HG02884 (cell line): Measurements from ENCODE around the gene MYO3A.
A peak's percentile ranks its signal among the peaks of the same experiment; 100 is the strongest.

Experiments
- ATAC-seq: cut with Tn5 transposase; IDR thresholded peaks from one replicate; pipeline ENCODE4 v1.9.1; 2021; ENCODE audit warnings: mild to moderate bottlenecking, moderate library complexity; ENCODE audit not compliant: unreplicated experiment

Gene MYO3A

GRCh38 chr10:26211781-26212444 is 277.9 kb downstream of the MYO3A start:
- ATAC-seq, result no peak

- ATAC-seq, result no peak
These were observed 278.5 kb downstream of the MYO3A start for GRCh38 chr10:26212511-26212910.

DNA sequence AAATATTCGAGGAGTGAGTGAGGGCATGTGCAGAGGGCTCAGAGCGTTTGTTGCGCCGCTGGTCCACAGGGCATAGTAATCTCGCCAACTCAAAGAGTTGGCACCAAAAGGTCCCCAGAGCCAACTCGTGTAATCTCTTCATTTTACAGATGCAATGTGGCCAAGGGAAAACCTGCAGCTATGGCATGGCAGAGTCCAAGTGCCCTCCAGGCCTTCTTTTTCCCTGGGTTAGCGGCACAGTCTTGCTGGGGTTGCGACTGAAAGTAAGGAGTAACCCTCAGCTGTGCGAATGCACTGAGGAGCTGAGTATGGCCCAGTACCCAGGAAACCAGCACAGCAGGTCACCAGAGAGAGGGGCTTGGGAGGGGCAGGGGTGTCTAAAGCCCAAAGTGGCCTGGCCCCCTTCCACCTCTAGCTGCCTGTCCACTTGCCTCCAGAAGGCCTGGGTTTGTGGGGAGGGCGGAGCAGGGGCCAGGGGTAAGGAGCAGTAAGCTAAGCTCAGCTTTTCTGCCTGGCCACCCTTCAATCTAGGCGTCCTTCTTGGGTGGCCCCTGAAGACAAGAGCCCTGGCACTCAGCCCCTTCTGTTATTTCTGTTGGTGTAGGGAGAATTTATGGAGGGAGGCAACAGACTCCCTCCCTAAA is 279.2 kb downstream of the MYO3A start:
- ATAC-seq, result no peak

DNA sequence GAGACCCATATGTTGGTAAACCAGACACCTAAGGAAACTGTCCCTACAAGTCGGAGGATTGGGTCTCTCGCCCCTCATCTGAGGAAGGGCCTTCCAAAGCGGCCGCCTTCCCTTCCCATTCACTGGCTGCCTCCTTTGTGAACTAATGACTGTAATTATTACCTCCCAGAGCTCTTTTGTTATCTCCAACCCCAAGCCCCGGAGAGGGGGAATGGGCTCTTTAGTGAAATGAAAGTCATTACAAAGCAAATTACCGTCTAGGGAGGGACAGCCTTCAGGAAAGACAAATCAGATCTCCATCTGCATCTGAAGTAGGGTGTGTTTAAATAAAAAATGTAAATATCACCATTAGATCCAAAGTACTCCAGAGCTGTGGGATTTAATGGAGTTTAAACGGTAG is 280.0 kb downstream of the MYO3A start:
- ATAC-seq, result no peak

DNA sequence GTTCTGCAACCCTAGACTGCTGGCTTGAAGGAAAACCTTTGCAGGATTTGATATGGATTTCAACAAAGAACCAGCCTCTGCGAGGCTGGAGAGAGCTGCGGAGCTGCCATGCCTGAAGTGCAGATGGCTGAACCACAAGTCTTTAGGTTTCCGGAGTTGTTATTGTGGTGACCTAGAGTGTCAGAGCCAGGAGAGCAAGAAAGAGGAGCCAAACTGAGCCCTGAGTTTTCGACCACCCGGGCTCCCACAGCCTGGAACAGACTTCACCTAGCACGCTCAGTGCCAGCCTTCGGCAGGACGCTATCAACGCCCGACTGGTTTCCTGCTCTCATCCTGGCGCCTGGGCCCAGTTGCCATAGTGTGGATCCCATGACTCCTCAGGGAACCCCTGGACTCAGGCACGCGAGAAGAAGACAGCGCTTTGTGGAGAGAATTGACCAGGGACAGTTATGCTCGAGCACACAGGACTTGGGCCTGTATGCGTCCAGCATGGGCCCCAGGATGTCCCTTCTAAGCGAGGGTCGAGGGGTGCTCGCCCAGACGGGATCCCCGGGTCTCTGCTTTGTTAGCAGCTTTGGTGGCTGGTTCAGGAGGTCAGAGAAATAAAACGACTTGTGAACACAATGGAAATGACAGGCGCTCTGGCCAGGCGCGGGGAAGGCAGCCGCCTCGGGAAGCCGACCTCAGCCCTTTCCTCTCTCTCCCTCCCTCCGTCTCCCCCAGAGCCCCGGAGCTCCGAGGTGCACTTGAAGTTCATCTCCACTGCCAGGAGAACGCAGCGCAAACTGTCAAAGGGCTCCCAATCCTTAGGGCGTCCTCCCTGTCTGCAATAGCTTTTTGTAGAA is 280.7 kb downstream of the MYO3A start:
- no peak for ATAC-seq

DNA sequence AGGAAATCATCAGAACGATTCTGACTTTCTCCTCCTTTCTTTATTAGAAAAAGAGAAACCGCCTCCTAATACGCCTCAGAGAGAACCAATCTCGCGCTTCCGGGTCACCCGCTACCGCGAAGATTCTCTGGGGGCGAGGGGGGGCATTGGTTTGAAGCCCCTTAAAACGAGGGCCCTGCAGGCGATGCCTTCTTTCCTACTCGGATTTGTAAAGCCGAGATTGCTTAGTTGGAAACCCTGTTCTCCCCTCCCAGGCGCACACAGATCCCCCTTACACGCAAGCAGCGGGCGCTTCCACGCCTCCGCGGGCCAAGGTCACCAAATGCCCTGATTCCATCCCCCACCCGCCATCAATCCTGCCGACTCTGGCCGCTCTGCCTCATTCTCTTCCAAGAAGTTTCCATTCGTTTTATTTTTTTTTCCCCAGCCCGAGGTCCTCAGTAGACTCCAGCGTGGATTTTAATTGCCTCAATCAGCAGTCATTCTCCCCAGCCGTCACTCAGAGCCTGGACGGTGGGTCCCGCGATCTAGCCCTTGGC is 281.4 kb downstream of the MYO3A start:
- ATAC-seq, result no peak

DNA sequence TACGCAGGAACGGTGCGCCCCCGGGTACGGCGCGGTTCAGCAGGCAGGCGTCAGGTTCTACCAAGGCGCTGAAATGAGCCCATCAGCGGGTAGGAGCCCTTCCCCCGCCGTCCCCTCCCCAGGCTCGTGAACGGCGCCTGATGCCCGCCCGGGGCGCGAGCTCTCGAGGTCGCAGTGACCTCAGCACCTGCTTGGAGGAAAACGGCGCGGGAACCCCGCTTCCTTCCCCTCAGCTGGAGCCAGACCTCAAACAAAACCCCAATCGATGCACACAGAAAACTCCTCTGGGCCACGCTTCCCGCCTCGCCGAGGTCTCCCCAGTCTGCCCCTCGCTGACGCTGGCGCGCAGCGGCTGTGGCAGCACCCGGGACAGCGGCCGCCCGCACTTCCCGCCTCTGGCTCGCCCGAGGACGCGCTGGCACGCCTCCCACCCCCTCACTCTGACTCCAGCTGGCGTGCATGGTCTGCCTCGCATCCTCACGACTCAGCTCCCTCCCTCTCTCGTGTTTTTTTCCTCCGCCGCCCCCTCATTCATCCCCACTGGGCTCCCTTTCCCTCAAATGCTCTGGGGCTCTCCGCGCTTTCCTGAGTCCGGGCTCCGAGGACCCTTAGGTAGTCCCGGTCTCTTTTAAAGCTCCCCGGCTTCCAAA is 282.0 kb downstream of the MYO3A start:
- ATAC-seq, result peak; percentile 45

DNA sequence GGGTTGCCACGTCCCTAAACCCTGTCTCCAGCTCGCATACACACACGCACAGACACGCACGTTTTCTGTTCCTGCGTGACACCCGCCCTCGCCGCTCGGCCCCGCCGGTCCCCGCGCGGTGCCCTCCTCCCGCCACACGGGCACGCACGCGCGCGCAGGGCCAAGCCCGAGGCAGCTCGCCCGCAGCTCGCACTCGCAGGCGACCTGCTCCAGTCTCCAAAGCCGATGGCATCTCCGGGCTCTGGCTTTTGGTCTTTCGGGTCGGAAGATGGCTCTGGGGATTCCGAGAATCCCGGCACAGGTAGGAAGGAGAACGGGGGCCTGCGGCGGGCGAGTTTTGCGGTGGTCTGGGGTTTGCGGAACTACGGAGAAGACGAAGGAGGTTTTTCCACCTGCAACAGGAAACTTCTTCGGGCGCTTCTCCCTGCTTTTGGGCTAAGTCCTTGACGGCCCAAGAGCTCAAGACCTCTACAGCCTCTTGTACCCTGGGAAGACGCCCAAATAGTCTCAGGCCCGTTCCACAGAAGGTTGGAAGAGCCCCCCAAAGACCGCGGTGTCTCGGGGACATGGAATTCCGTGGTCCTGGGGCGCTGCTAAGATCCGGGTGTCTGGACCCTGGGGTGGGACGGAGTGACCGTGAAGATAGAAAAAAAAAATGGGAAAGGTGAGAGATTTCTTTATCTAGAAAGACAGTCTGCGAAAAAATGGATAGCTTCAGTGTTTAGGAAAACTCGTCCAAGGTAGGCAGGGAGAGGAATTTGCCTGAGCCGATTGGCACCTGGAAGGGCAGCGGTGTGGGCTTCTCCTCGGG is 282.8 kb downstream of the MYO3A start, which contains the start of gene GAD2:
GAD2 (plus strand) TSS at position 190 of the 811 bp plus-strand sequence; CDS start at position 226, 36 bp downstream.
- no peak for ATAC-seq

DNA sequence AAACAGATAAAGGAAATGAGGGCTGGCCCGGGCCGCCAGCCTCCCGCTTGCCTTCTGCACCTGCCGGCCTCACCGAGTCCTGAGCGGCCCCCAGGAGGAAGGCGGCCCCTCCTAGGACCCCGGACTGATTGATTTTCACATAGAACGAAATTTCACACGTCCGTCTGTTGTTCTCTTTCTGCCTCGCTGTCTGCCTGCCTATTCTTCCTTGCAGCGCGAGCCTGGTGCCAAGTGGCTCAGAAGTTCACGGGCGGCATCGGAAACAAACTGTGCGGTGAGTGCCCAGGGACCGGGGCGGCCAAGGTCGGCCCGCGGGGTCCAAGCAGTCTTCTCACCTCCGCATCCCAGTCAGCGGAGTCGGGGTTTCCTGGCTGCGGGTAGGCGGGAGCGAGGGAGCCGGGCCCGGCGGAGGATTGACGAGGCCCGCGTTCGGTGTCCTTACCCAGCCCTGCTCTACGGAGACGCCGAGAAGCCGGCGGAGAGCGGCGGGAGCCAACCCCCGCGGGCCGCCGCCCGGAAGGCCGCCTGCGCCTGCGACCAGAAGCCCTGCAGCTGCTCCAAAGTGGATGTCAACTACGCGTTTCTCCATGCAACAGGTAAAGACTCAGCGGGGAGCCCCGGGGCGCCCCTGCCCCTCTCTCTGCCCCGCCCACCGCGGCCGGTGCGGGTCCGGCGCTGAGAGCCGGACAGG is 283.5 kb downstream of the MYO3A start:
- no peak for ATAC-seq

- no peak for ATAC-seq
These were observed 285.6 kb downstream of the MYO3A start for GRCh38 chr10:26219676-26220075.

GRCh38 chr10:26220901-26221300 is 286.9 kb downstream of the MYO3A start:
- ATAC-seq, result no peak

DNA sequence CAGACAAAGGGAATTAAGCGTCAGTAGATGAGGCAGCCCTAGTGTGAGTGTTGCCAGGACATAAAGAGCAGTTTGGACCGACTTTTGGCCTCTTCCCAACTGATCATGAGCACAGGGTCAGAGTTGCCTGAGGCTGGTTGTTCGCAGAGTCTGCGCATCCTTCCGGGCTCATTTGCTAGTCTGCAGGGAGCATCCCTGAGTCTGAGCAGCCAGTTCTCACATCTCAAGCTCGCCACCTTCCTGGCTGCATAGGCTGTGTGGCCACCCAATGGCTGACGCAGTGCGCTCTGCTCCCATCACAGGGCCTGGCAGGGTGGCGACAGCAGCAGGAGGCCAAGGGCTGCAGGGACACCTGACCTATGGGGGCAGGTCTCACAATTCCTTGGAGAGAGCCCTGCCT is 287.5 kb downstream of the MYO3A start:
- ATAC-seq, result no peak

DNA sequence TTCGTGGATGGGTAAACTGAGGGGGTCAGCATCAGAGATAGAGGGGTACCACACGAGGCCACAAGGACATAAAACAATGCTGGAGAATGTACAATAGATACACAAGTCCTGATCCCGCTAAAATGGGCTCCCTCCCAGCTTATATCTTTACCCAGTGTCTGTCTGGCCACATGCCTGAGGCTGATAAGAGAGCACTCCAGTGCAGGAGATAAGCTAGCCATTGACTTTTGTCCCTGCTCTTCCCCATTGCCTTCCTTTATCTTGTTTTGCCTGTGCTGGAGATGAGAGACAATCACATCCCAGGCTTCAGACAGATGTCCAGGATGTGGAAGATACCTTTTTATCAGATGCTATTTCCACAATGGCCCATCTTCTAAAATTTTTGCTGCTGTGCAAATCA is 288.5 kb downstream of the MYO3A start:
- ATAC-seq, result no peak

GRCh38 chr10:26225322-26225721 is 291.3 kb downstream of the MYO3A start:
- ATAC-seq, result no peak

- no peak for ATAC-seq
These were observed 293.8 kb downstream of the MYO3A start for GRCh38 chr10:26227786-26228185.

DNA sequence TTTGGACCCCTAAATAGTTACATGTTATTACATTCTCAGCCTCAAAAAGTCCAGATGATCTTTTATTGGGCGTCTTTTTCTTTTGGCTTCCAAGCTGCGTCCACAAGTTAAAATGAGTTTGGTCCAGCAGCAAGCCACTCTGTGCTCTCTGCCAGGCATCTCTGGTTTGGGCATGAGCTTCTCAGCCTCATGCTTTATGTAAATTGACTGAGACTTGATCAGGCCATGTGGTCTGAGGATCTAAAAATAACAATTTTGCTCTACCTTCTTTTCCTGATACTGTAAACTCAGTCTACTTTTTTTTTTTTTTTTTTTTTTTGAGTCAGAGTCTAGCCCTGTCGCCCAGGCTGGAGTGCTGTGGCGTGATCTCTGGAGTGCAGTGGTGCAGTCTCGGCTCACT is 298.1 kb downstream of the MYO3A start:
- no peak for ATAC-seq

GRCh38 chr10:26235761-26236160 is 301.7 kb downstream of the MYO3A start:
- no peak for ATAC-seq

- ATAC-seq, result no peak
These were observed 304.3 kb downstream of the MYO3A start for GRCh38 chr10:26238378-26238777.

DNA sequence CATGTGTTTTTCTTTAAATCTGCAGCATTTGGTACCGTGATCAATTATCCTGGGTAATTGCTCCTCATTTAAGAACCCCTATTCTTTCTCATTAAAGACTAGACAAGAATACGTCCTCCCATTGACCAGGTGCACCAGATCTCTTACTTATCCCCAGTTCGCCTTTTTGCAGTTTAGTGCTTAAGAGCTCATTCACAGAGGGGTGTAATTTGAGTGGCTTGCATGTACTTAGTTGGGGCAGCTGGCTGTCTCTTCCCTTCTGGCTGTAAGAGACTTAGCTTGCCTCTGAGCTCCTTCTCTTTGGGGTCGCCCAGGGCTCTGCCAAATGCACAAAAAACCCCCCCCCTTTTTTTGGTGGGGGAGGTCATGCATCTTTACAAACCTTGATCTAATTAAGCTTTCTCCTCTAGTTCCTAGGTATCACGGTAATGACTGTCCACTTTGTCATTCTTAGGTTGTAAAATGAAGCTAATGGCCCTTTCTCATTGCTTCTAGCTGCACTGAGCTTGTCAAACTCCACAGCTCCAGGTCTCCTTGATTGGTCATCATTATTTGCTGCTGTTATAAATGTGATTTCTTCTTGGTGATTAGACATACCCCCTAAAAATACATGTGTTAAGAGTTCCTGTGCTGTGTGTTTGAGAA is 308.8 kb downstream of the MYO3A start:
- no peak for ATAC-seq
